Measurements from ENCODE around the gene NUDC. TPM values are rescaled to one million over a fixed set of nuclear protein-coding genes. Genes with fewer than 3 reads are reported as not detected.

NUDC gene
- total and polyA plus RNA-seq, 5 donors: 71.7 to 89.1 (median 76.7) TPM

DNA sequence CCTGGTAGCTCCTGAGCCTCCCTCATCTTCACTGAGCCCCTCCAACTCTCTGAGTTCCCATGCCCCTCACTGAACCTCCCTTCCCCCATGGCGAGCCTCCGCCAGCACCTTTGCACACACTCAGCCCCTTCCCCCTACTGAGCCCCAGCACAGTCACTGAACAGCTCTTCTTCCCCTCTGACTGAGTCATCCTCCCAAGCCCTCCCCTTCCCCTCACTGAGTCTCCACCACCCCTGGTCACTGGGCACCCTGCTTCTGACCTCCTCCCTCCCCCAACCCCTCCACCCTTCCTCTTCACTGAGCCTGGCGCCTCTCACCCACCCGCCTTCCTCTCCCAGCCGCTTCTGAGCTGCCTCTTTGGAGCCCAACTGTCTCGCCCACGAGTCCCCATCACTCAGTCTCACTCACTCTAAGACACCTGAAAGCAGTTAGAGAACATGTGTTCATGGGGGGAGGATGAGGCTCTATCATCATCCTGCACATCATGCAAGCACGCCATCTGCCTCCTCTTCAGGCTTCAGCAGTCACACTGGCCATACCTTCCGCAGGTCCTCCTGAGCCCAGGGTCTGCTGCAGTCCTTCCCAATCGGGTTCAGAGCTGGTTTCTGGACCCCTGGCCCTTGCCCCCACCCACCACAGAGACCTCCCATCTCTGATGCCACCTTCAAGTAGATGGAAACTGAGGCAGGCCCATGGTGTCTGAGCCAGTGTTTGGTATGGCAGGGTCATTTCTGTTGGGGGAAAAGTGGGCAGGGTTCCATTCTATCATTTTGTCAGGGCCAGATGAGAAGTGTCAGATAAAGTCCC lies 70.0 kb downstream of the NUDC start:
- Histone ChIP-seq H3K4me1 (ENCODE audit: control insufficient read depth, insufficient read depth, low read length) (no peaks in the 10 kb centered on the region), H3K9me3 (ENCODE audit: control insufficient read depth, low read length) (no peaks in the 10 kb centered on the region), H3K27me3 (ENCODE audit: control insufficient read depth, insufficient read depth) (no peaks in the 10 kb centered on the region), H3K27ac (ENCODE audit: low read length) (no peak overlapping the region), H3K4me3 (ENCODE audit: low read length) (no peak overlapping the region)
- intact Hi-C loops (cut with DNase I): loop anchor here in 2 of 4 donors (10.0 kb wide), 1 partner anchor 103 kb away; no protein-coding TSS in a partner anchor
- DNase-seq: peak in 1 of 3 donors; percentile 56
- 38% methylated on average over 10 of the region's 10 CpGs for WGBS
- ATAC-seq: peak in 1 of 2 donors; percentile 4

- peak; percentile 72 to 77 for ATAC-seq
- H3K27me3 ChIP-seq (ENCODE audit: control insufficient read depth, insufficient read depth): no peaks in the 10 kb centered on the region
- H3K27ac ChIP-seq (ENCODE audit: low read length): peak within 1 kb of the TSS; percentile 21
- under 1% methylated on average over 60 of the region's 61 CpGs for WGBS
- peak; percentile 79 to 93 (median 91) for DNase-seq
- no peaks in the 10 kb centered on the region for H3K9me3 ChIP-seq (ENCODE audit: control insufficient read depth, low read length)
- intact Hi-C loops (cut with DNase I): loop anchor here in 2 of 4 donors (10.0 kb wide), 1 partner anchor 101 kb away; no protein-coding TSS in a partner anchor
- peaks cover 3% of the 10 kb centered on the region for H3K4me1 ChIP-seq (ENCODE audit: control insufficient read depth, insufficient read depth, low read length)
- H3K4me3 ChIP-seq (ENCODE audit: low read length): peak within 1 kb of the TSS; percentile 97
Observed at GRCh38 chr1:26993237-26994019, 71.9 kb downstream of the NUDC start, which contains the start of gene TRNP1. TSS of gene TRNP1 (plus strand) at chr1:26993692. CDS start at chr1:26993787, 95 bp downstream.

DNA sequence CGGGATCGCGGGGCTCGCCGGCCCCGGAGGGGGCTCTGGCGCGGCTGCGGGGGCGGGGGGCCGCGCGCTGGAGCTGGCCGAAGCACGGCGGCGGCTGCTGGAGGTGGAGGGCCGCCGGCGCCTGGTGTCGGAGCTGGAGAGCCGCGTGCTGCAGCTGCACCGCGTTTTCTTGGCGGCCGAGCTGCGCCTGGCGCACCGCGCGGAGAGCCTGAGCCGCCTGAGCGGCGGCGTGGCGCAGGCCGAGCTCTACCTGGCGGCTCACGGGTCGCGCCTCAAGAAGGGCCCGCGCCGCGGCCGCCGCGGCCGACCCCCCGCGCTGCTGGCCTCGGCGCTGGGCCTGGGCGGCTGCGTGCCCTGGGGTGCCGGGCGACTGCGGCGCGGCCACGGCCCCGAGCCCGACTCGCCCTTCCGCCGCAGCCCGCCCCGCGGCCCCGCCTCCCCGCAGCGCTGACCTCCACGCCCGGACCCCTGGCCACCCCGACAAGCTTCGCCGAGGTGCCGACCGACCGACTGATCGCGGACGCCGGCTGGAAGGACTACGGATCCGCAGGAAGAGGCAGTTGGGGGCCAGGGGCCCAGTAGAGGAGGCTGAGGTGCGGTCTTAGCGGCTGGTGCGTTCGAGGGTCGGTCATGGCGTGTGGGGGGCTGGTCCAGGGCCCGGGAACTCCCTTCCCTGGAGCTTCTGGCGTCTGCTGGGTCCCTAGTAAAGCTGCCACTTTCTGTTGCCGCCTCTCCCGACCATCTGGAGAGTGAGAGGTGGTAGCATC lies 72.7 kb downstream of the NUDC start:
- DNase-seq (peak in 2 of 3 donors; percentile 68 to 76), ATAC-seq (no peak)
- Histone ChIP-seq H3K4me1 (ENCODE audit: control insufficient read depth, insufficient read depth, low read length) (peaks cover 5% of the 10 kb centered on the region), H3K4me3 (ENCODE audit: low read length) (peak overlapping the region; percentile 97), H3K27me3 (ENCODE audit: control insufficient read depth, insufficient read depth) (no peaks in the 10 kb centered on the region), H3K9me3 (ENCODE audit: control insufficient read depth, low read length) (no peaks in the 10 kb centered on the region), H3K27ac (ENCODE audit: low read length) (peak overlapping the region; percentile 21)
- intact Hi-C loops (cut with DNase I): loop anchor here in 2 of 4 donors (10.0 kb wide), 1 partner anchor 101 kb away; no protein-coding TSS in a partner anchor
- WGBS: 1% methylated on average over 97 of the region's 97 CpGs

- WGBS: 46% methylated on average over 15 of the region's 15 CpGs
- peaks cover 9% of the 10 kb centered on the region for H3K4me1 ChIP-seq (ENCODE audit: control insufficient read depth, insufficient read depth, low read length)
- ATAC-seq: no peak
- H3K9me3 ChIP-seq (ENCODE audit: control insufficient read depth, low read length): no peaks in the 10 kb centered on the region
- H3K4me3 ChIP-seq (ENCODE audit: low read length): peak overlapping the region; percentile 97
- peak overlapping the region; percentile 18 for H3K27ac ChIP-seq (ENCODE audit: low read length)
- intact Hi-C loops (cut with DNase I): loop anchor here (5.0 to 10.0 kb wide), 3 partner anchors 52 to 102 kb away; no protein-coding TSS in a partner anchor
- no peaks in the 10 kb centered on the region for H3K27me3 ChIP-seq (ENCODE audit: control insufficient read depth, insufficient read depth)
- DNase-seq: peak in 2 of 3 donors; percentile 58 to 64
Observed at GRCh38 chr1:26994787-26995517, 73.4 kb downstream of the NUDC start.

- peaks cover 13% of the 10 kb centered on the region for H3K4me1 ChIP-seq (ENCODE audit: control insufficient read depth, insufficient read depth, low read length)
- DNase-seq (no peak), ATAC-seq (no peak)
- H3K27me3 ChIP-seq (ENCODE audit: control insufficient read depth, insufficient read depth): no peaks in the 10 kb centered on the region
- peak overlapping the region; percentile 25 for H3K27ac ChIP-seq (ENCODE audit: low read length)
- H3K9me3 ChIP-seq (ENCODE audit: control insufficient read depth, low read length): no peaks in the 10 kb centered on the region
- intact Hi-C loops (cut with DNase I): loop anchor here (5.0 to 10.0 kb wide), 3 partner anchors 51 to 101 kb away; no protein-coding TSS in a partner anchor
- 56% methylated on average over 1 of the region's 1 CpG for WGBS
- H3K4me3 ChIP-seq (ENCODE audit: low read length): no peak overlapping the region
Observed at GRCh38 chr1:26996024-26996423, 74.5 kb downstream of the NUDC start.

Other genes starting within 250 kb of the NUDC start
- 10 to 100 TPM; 33.1 to 45.3 (median 40.0) TPM for gene ARID1A, start 225.7 kb upstream of the NUDC start, total RNA-seq
- 15.7 TPM for gene ARID1A, start 225.7 kb upstream of the NUDC start, polyA plus RNA-seq
- 1 to 10 TPM; 5.2 to 7.3 (median 5.9) TPM for gene PIGV, start 133.8 kb upstream of the NUDC start, total RNA-seq
- 3.9 TPM for gene PIGV, start 133.8 kb upstream of the NUDC start, polyA plus RNA-seq
- gene ZDHHC18, start 95.1 kb upstream of the NUDC start, total RNA-seq: 10 to 100 TPM; 11.8 to 14.4 (median 13.5) TPM
- 12.3 TPM for gene ZDHHC18, start 95.1 kb upstream of the NUDC start, polyA plus RNA-seq
- gene SFN, start 58.6 kb upstream of the NUDC start, total RNA-seq: under 1 TPM in 2 of 4 donors, not detected in 2; 0.23 to 0.24 TPM
- 0.20 TPM for gene SFN, start 58.6 kb upstream of the NUDC start, polyA plus RNA-seq
- 10 to 100 TPM; 14.8 to 18.4 (median 15.8) TPM for gene GPN2, start 31.5 kb upstream of the NUDC start, total RNA-seq
- gene GPN2, start 31.5 kb upstream of the NUDC start, polyA plus RNA-seq: 10.4 TPM
- gene GPATCH3, start 21.3 kb upstream of the NUDC start, total RNA-seq: 10 to 100 TPM in 2 of 4 donors, 1 to 10 TPM in 2; 7.9 to 11.7 (median 9.8) TPM
- 6.0 TPM for gene GPATCH3, start 21.3 kb upstream of the NUDC start, polyA plus RNA-seq
- gene NR0B2, start 7.8 kb upstream of the NUDC start, total RNA-seq: 1 to 10 TPM; 4.2 to 9.6 (median 6.4) TPM
- 9.6 TPM for gene NR0B2, start 7.8 kb upstream of the NUDC start, polyA plus RNA-seq
- 1 to 10 TPM in 1 of 4 donors, under 1 TPM in 3; 0.19 to 1.2 (median 0.88) TPM for gene KDF1, start 38.7 kb downstream of the NUDC start, total RNA-seq
- 0.54 TPM for gene KDF1, start 38.7 kb downstream of the NUDC start, polyA plus RNA-seq
- gene TRNP1, start 71.9 kb downstream of the NUDC start, total RNA-seq: 10 to 100 TPM; 45.9 to 52.4 (median 49.1) TPM
- 64.6 TPM for gene TRNP1, start 71.9 kb downstream of the NUDC start, polyA plus RNA-seq
- gene TENT5B, start 91.1 kb downstream of the NUDC start, total RNA-seq: 10 to 100 TPM; 27.5 to 32.4 (median 30.7) TPM
- 28.6 TPM for gene TENT5B, start 91.1 kb downstream of the NUDC start, polyA plus RNA-seq
- 10 to 100 TPM; 22.8 to 39.3 (median 35.4) TPM for gene SLC9A1, start 233.4 kb downstream of the NUDC start, total RNA-seq
- gene SLC9A1, start 233.4 kb downstream of the NUDC start, polyA plus RNA-seq: 21.5 TPM

Measured in right cardiac atrium (tissue), 5 donors.